Adrenal gland (tissue), 5 donors: Measurements from ENCODE around the gene PEG3.

Experiments
- POLR2A ChIP-seq, 2 donors: fragments of 450-650 bp; IDR thresholded peaks; one replicate each; pipeline ENCODE4 v1.6.1; 2017; ENCODE audit warnings: antibody characterized with exemption in 2 of 2, mild to moderate bottlenecking in 2 of 2, moderate library complexity in 1 of 2
- TF ChIP-seq, protein P1 (sequence below), 6 experiments: fragments of 450-650 bp in 4 of 6; fragments of 200-600 bp in 2 of 6; sonication (generic) in 1 of 6; IDR thresholded peaks; 1 replicate in 5 of 6; 2 replicates in 1 of 6; pipeline versions ENCODE4 v1.5.1 to v1.8.0; 2016 to 2021; ENCODE audit warnings: antibody characterized with exemption in 6 of 6, mild to moderate bottlenecking in 2 of 6, moderate library complexity in 1 of 6
- donor health status: DM: no; HTN: no; CAD: no.

DNA sequence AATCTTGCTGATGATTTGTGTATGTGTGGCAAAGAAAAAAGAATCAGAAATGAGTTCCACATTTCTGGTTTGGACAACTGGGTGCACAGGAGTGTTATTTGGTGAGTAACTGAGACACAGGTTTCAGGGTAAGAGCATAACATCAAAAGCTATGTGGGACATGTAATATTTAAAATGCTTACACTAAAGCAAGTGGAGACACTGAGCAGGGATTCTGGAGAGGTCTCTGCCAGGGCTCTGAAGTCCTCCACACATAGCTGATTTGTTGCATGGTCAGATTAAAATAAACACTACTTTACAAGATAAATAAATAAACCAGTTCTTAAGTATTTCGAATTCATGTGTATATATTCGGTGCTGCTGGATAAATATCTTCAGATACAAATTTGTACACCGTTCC is 16.3 kb upstream of the PEG3 start:
- no peak for TF ChIP-seq POLR2A (IDR thresholded peaks at IDR 0.05)
- TF ChIP-seq, protein P1, sequence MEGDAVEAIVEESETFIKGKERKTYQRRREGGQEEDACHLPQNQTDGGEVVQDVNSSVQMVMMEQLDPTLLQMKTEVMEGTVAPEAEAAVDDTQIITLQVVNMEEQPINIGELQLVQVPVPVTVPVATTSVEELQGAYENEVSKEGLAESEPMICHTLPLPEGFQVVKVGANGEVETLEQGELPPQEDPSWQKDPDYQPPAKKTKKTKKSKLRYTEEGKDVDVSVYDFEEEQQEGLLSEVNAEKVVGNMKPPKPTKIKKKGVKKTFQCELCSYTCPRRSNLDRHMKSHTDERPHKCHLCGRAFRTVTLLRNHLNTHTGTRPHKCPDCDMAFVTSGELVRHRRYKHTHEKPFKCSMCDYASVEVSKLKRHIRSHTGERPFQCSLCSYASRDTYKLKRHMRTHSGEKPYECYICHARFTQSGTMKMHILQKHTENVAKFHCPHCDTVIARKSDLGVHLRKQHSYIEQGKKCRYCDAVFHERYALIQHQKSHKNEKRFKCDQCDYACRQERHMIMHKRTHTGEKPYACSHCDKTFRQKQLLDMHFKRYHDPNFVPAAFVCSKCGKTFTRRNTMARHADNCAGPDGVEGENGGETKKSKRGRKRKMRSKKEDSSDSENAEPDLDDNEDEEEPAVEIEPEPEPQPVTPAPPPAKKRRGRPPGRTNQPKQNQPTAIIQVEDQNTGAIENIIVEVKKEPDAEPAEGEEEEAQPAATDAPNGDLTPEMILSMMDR (IDR thresholded peaks at IDR 0.05) = no peak
